Panc1 (cell line): ENCODE results near the gene CDX1. TPM values are rescaled to one million over a fixed set of nuclear protein-coding genes. Genes with fewer than 3 reads are reported as not detected.

Experiments used
- ATAC-seq: fragments of 200-7000 bp; cut with Tn5 transposase; 2 replicates; pipeline ENCODE4 v1.9.1; 2020; ENCODE audit warnings: mild to moderate bottlenecking, moderate library complexity
- BruUV-seq: library from RNA; stranded (reverse); fragments of 400-500 nt; replicated peaks from 2 replicates; lab custom pipeline; 2021; lab: Mats Ljungman, UMichigan
- CTCF ChIA-PET: fragments of 300-600 bp; sonication (Branson Sonifier 250); formaldehyde crosslinking; loops from one replicate; lab custom pipeline; 2022; ENCODE audit warnings: antibody characterized with exemption; lab: Charles Lee
- POLR2A ChIA-PET: fragments of 300-600 bp; sonication (Branson Sonifier 250); formaldehyde crosslinking; loops from one replicate; lab custom pipeline; 2022; ENCODE audit warnings: antibody characterized with exemption; lab: Charles Lee
- DNase-seq: peaks from one replicate; pipeline ENCODE4 v3.0.0-alpha.2; 2010; ENCODE audit warnings: low read depth, low spot score
- H3K27ac ChIP-seq: 2 replicates; pipeline ENCODE4 v1.5.1; 2011; ENCODE audit warnings: mild to moderate bottlenecking, low read length, inconsistent platforms
- H3K27me3 ChIP-seq: fragments of 200-500 bp; sonication (Bioruptor generic); 2 replicates; pipeline ENCODE4 v1.6.0; 2014; ENCODE audit warnings: low read length, inconsistent platforms; ENCODE audit not compliant: control insufficient read depth, insufficient read depth
- H3K36me3 ChIP-seq: fragments of 200-500 bp; sonication (Bioruptor generic); 2 replicates; pipeline ENCODE4 v1.5.1; 2014; ENCODE audit warnings: inconsistent platforms, mild to moderate bottlenecking, low read length, moderate library complexity; ENCODE audit not compliant: control insufficient read depth, insufficient read depth
- H3K4me1 ChIP-seq: 2 replicates; pipeline ENCODE4 v1.5.1; 2011; ENCODE audit warnings: inconsistent platforms, mild to moderate bottlenecking, low read length, moderate library complexity; ENCODE audit not compliant: control insufficient read depth, insufficient read depth
- H3K4me3 ChIP-seq, 2 experiments: 2 replicates each; pipeline ENCODE4 v1.5.1; 2011 to 2012; ENCODE audit warnings: low read depth in 2 of 2, low read length in 2 of 2, mild to moderate bottlenecking in 2 of 2, inconsistent platforms in 1 of 2, moderate library complexity in 1 of 2
- H3K9me3 ChIP-seq: fragments of 200-500 bp; sonication (Bioruptor generic); 2 replicates; pipeline ENCODE4 v1.5.1; 2014; ENCODE audit warnings: low read depth, mild to moderate bottlenecking, inconsistent platforms, low read length, moderate library complexity; ENCODE audit not compliant: control insufficient read depth, insufficient read depth
- CTCF ChIP-seq: fragments of 450-650 bp; IDR thresholded peaks from 2 replicates; pipeline ENCODE4 v1.5.1; 2017; ENCODE audit warnings: mild to moderate bottlenecking
- POLR2AphosphoS5 ChIP-seq: IDR thresholded peaks from 2 replicates; pipeline ENCODE4 v1.6.1; 2012; ENCODE audit warnings: mild to moderate bottlenecking, low read depth, low read length, moderate library complexity
- REST ChIP-seq, 2 experiments: IDR thresholded peaks; 2 replicates each; pipeline ENCODE4 v1.6.1; 2011 to 2012; ENCODE audit warnings: low read depth in 2 of 2, control low read depth in 1 of 2, low read length in 1 of 2, mild to moderate bottlenecking in 1 of 2, moderate library complexity in 1 of 2; ENCODE audit not compliant: insufficient read depth in 1 of 2
- SIN3A ChIP-seq: IDR thresholded peaks from 2 replicates; pipeline ENCODE4 v1.6.1; 2012; ENCODE audit warnings: low read depth, mild to moderate bottlenecking, low read length, moderate library complexity, borderline replicate concordance; ENCODE audit not compliant: insufficient read depth
- TCF7L2 ChIP-seq: IDR thresholded peaks from 2 replicates; pipeline ENCODE4 v1.6.1; 2011; ENCODE audit warnings: mild to moderate bottlenecking, low read depth, low read length, inconsistent platforms
- in situ Hi-C: cut with HindIII; loops from 2 replicates; pipeline ENCODE4 v1.10.0; 2016; ENCODE audit warnings: low sequenced_read_pairs, low pct_unique_long_range_greater_than_20kb
- intact Hi-C: fragments of 100-400 bp; cut with micrococcal nuclease; formaldehyde crosslinking; loops from one replicate; pipeline ENCODE4 v1.10.0; 2022; ENCODE audit not compliant: unreplicated experiment
- total RNA-seq: library from RNA; stranded (reverse); gene quantifications from one replicate; pipeline ENCODE4 v1.2.1, GENCODE V29; 2021; ENCODE audit not compliant: unreplicated experiment

CDX1 gene
- total RNA-seq, 1 experiment from 2014 or later, result not detected

GRCh38 chr5:150139334-150139733 lies 27.2 kb upstream of the CDX1 start:
- peaks cover 32% of the 10 kb centered on the region for H3K4me1 ChIP-seq
- ChIA-PET CTCF (no interaction called here), POLR2A (interaction anchor here (0.7 kb wide), 1 partner anchor 161 kb away, joined by 3 read pairs; no protein-coding TSS in a partner anchor)
- H3K4me3 ChIP-seq, result no peak overlapping the region
- no peaks in the 10 kb centered on the region for H3K27me3 ChIP-seq
- ATAC-seq (no peak), DNase-seq (no peak)
- H3K9me3 ChIP-seq, result no peaks in the 10 kb centered on the region
- intact Hi-C loops, result no loop called here
- TF ChIP-seq REST (IDR thresholded peaks at IDR 0.05; ENCODE audit: insufficient read depth in 1 of 2, low read depth in 2 of 2, low read length in 1 of 2), result no peak
- no peak for TF ChIP-seq SIN3A
- TF ChIP-seq TCF7L2, result no peak
- in situ Hi-C loops, result no loop called here
- no peak overlapping the region for H3K27ac ChIP-seq
- no peaks in the 10 kb centered on the region for H3K36me3 ChIP-seq
- BruUV-seq, result no TSS peak

- in situ Hi-C loops (no loop called here), intact Hi-C loops (no loop called here)
- Histone ChIP-seq H3K27me3 (no peaks in the 10 kb centered on the region), H3K36me3 (no peaks in the 10 kb centered on the region), H3K4me1 (peaks cover 32% of the 10 kb centered on the region), H3K9me3 (no peaks in the 10 kb centered on the region), H3K27ac (no peak overlapping the region), H3K4me3 (no peak overlapping the region)
- ChIA-PET CTCF (no interaction called here), POLR2A (no interaction called here)
- ATAC-seq (no peak), DNase-seq (no peak)
- TF ChIP-seq TCF7L2, result no peak
- TF ChIP-seq SIN3A, result no peak
- TF ChIP-seq POLR2AphosphoS5, result no peak
- TF ChIP-seq CTCF, result no peak
- no peak for TF ChIP-seq REST (IDR thresholded peaks at IDR 0.05; ENCODE audit: insufficient read depth in 1 of 2, low read depth in 2 of 2, low read length in 1 of 2)
- no TSS peak for BruUV-seq
Observed at GRCh38 chr5:150140830-150141229, 25.7 kb upstream of the CDX1 start.
